ENCODE measurements around the gene CFAP206.

CFAP206 gene

DNA sequence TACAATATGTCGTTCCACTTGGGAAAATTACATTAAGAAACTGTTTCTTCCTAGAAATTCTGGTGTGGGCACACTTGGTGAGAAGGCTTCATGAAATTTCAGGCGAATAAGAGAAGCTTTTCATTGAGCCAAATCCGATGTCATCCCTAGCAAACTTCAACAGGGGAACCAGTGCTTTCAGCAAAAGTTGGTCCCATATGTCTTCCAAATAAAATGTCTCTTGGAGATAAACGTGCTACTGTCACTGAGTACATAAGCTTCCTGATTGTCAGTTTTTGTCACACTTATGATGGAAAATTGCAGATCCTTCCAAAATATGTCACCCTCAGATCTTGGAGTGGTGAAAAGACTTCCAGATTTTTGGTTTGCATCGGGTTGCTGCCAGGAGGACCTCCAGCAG, 33.9 kb downstream of the CFAP206 start:
- POLR2A ChIA-PET, result no interaction called here
- Histone ChIP-seq H3K36me3 (ENCODE audit: control insufficient read depth in 2 of 2, insufficient read depth in 1 of 2, low read length in 2 of 2) (no peaks in the 10 kb centered on the region), H3K4me3 (ENCODE audit: low read depth, low read length) (no peak overlapping the region), H3K27ac (ENCODE audit: extremely low read depth, low read depth, low read length) (no peak overlapping the region), H3K4me1 (ENCODE audit: control insufficient read depth, insufficient read depth, low read length) (no peaks in the 10 kb centered on the region), H3K9me3 (ENCODE audit: control insufficient read depth, insufficient read depth, low read depth, low read length) (no peaks in the 10 kb centered on the region)
- CTCF ChIA-PET, result no interaction called here
- TF ChIP-seq ZNF292 (tag by site-specific recombination; IDR thresholded peaks at IDR 0.05; ENCODE audit: borderline replicate concordance, low read depth) (no peak), ZNF501 (tag by site-specific recombination; IDR thresholded peaks at IDR 0.05) (no peak), ZNF610 (tag by site-specific recombination; IDR thresholded peaks at IDR 0.05; ENCODE audit: borderline replicate concordance) (no peak), ZNF670 (tag by site-specific recombination; IDR thresholded peaks at IDR 0.05; ENCODE audit: low read depth) (no peak), ZBTB48 (tag by site-specific recombination; IDR thresholded peaks at IDR 0.05) (no peak), ZNF624 (tag by site-specific recombination; IDR thresholded peaks at IDR 0.05) (no peak), ZBTB49 (tag by site-specific recombination; IDR thresholded peaks at IDR 0.05; ENCODE audit: low read depth) (no peak), ZBTB44 (tag by site-specific recombination; IDR thresholded peaks at IDR 0.05) (no peak), ZNF629 (tag by site-specific recombination; IDR thresholded peaks at IDR 0.05) (no peak), ZNF274 (IDR thresholded peaks at IDR 0.05; ENCODE audit: low read length) (no peak), ZNF274 (tag by site-specific recombination; IDR thresholded peaks at IDR 0.05; ENCODE audit: borderline replicate concordance) (no peak), ZNF24 (tag by site-specific recombination; IDR thresholded peaks at IDR 0.05) (no peak), ZNF211 (tag by site-specific recombination; IDR thresholded peaks at IDR 0.05; ENCODE audit: low read depth) (no peak)
- TF ChIP-seq, protein P1, sequence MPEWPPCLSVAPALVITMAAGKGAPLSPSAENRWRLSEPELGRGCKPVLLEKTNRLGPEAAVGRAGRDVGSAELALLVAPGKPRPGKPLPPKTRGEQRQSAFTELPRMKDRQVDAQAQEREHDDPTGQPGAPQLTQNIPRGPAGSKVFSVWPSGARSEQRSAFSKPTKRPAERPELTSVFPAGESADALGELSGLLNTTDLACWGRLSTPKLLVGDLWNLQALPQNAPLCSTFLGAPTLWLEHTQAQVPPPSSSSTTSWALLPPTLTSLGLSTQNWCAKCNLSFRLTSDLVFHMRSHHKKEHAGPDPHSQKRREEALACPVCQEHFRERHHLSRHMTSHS (tag by site-specific recombination; IDR thresholded peaks at IDR 0.05), result no peak
- TF ChIP-seq, protein P2, sequence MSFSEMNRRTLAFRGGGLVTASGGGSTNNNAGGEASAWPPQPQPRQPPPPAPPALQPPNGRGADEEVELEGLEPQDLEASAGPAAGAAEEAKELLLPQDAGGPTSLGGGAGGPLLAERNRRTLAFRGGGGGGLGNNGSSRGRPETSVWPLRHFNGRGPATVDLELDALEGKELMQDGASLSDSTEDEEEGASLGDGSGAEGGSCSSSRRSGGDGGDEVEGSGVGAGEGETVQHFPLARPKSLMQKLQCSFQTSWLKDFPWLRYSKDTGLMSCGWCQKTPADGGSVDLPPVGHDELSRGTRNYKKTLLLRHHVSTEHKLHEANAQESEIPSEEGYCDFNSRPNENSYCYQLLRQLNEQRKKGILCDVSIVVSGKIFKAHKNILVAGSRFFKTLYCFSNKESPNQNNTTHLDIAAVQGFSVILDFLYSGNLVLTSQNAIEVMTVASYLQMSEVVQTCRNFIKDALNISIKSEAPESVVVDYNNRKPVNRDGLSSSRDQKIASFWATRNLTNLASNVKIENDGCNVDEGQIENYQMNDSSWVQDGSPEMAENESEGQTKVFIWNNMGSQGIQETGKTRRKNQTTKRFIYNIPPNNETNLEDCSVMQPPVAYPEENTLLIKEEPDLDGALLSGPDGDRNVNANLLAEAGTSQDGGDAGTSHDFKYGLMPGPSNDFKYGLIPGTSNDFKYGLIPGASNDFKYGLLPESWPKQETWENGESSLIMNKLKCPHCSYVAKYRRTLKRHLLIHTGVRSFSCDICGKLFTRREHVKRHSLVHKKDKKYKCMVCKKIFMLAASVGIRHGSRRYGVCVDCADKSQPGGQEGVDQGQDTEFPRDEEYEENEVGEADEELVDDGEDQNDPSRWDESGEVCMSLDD (tag by site-specific recombination; IDR thresholded peaks at IDR 0.05), result no peak

DNA sequence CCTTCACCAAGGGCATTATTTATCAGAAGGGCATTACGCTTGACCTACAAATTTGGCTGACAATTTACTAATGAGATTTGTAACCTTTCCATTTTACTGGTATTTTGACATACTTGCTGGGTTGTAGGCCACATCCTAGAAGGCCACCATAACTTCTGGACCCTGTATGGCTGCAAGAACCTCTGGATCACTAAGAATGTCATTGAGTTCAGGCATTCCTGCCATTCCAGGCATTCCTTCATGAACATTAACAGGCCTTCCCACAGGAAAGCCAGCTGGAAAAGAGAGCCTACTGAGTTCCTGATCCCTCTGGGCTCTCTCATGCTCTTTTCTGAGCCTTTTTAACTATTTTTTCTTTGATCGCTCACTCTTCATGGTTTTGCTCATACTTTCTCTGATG, 36.6 kb downstream of the CFAP206 start:
- Histone ChIP-seq H3K4me3 (ENCODE audit: low read depth, low read length) (no peak overlapping the region), H3K36me3 (ENCODE audit: control insufficient read depth in 2 of 2, insufficient read depth in 1 of 2, low read length in 2 of 2) (no peaks in the 10 kb centered on the region), H3K4me1 (ENCODE audit: control insufficient read depth, insufficient read depth, low read length) (no peaks in the 10 kb centered on the region), H3K9me3 (ENCODE audit: control insufficient read depth, insufficient read depth, low read depth, low read length) (no peaks in the 10 kb centered on the region), H3K27ac (ENCODE audit: extremely low read depth, low read depth, low read length) (no peak overlapping the region)
- ChIA-PET CTCF (no interaction called here), POLR2A (no interaction called here)
- TF ChIP-seq ZNF174 (tag by site-specific recombination; IDR thresholded peaks at IDR 0.05) (no peak), ZBTB21 (tag by site-specific recombination; IDR thresholded peaks at IDR 0.05) (no peak), ZNF175 (tag by site-specific recombination; IDR thresholded peaks at IDR 0.05) (no peak), KLF16 (tag by site-specific recombination; IDR thresholded peaks at IDR 0.05) (no peak), ZNF146 (tag by site-specific recombination; IDR thresholded peaks at IDR 0.05) (no peak), ZNF121 (tag by site-specific recombination; IDR thresholded peaks at IDR 0.05) (no peak), SP2 (tag by site-specific recombination; IDR thresholded peaks at IDR 0.05) (no peak), ZNF302 (tag by site-specific recombination; IDR thresholded peaks at IDR 0.05; ENCODE audit: low read depth) (no peak), ZNF214 (tag by site-specific recombination; IDR thresholded peaks at IDR 0.05; ENCODE audit: borderline replicate concordance) (no peak)

Data from HEK293 (cell line).